ENCODE results near the gene AGBL4. TPM values are rescaled to one million over a fixed set of nuclear protein-coding genes. Genes with fewer than 3 reads are reported as not detected.

The AGBL4 gene
- total RNA-seq, 4 donors from 2014 or later = not detected

DNA sequence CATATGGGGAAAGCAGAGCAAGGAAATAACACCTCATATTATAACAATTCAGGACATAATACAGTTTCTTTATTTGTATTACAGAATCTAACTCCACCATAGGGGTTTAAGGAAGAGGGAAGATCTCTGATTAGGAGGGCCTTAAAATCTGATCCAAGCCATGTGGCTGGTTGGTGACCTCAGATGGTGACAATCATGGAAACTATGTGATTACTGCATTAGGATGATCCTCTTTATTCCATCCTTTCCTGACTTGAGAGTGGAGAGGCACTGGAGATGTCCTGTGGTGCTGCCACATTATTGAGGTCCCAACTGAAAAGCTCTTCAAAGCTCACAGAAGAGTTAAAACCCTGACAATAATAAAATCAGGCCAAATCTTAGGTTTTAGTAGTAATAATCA, 1078.9 kb downstream of the AGBL4 start:
- TF ChIP-seq, protein P1, sequence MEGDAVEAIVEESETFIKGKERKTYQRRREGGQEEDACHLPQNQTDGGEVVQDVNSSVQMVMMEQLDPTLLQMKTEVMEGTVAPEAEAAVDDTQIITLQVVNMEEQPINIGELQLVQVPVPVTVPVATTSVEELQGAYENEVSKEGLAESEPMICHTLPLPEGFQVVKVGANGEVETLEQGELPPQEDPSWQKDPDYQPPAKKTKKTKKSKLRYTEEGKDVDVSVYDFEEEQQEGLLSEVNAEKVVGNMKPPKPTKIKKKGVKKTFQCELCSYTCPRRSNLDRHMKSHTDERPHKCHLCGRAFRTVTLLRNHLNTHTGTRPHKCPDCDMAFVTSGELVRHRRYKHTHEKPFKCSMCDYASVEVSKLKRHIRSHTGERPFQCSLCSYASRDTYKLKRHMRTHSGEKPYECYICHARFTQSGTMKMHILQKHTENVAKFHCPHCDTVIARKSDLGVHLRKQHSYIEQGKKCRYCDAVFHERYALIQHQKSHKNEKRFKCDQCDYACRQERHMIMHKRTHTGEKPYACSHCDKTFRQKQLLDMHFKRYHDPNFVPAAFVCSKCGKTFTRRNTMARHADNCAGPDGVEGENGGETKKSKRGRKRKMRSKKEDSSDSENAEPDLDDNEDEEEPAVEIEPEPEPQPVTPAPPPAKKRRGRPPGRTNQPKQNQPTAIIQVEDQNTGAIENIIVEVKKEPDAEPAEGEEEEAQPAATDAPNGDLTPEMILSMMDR (IDR thresholded peaks at IDR 0.05) = no peak
- TF ChIP-seq POLR2A (IDR thresholded peaks at IDR 0.05) = no peak
- Histone ChIP-seq H3K4me3 (no peak overlapping the region), H3K36me3 (no peaks in the 10 kb centered on the region), H3K27me3 (peaks cover 0 to 2% (median 0%) of the 10 kb centered on the region in 4 donors), H3K9me3 (no peaks in the 10 kb centered on the region), H3K4me1 (no peaks in the 10 kb centered on the region), H3K27ac (no peak overlapping the region)
- intact Hi-C loops (cut with DNase I) = no loop called here
- DNase-seq = no peak

GRCh38 chr1:48943826-48944225, 1079.9 kb downstream of the AGBL4 start:
- no peaks in the 10 kb centered on the region for H3K4me1 ChIP-seq
- no peak overlapping the region for H3K4me3 ChIP-seq
- no peak overlapping the region for H3K27ac ChIP-seq
- intact Hi-C loops (cut with DNase I) = no loop called here
- no peak for DNase-seq
- WGBS, 2 donors = 52 to 61% methylated on average over 5 of the region's 5 CpGs
- TF ChIP-seq, protein P1 (IDR thresholded peaks at IDR 0.05) = no peak
- TF ChIP-seq POLR2A (IDR thresholded peaks at IDR 0.05) = no peak
- no peaks in the 10 kb centered on the region for H3K9me3 ChIP-seq
- H3K36me3 ChIP-seq = no peaks in the 10 kb centered on the region
- H3K27me3 ChIP-seq = peaks cover 0 to 6% (median 0%) of the 10 kb centered on the region in 4 donors

DNA sequence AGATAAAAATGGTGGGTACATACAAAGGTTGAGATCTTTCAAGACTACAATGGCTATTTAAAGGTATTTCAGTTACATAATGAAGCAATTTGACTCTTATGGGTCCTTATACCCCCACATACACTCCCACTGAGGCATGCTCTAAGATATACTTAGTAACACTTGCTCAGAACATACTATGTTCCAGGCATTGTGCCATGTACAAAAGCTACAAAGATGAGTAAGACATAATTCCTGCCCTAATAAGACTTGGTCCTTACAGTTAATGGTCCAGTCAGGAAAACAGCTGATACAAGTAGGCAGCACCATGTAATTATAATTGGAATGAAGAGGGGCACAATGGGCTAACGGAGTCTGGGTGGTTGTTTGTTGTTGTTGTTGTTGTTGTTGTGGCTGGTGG, 1080.4 kb downstream of the AGBL4 start:
- Histone ChIP-seq H3K36me3 (no peaks in the 10 kb centered on the region), H3K27me3 (peaks cover 0 to 6% (median 0%) of the 10 kb centered on the region in 4 donors), H3K4me3 (no peak overlapping the region), H3K4me1 (no peaks in the 10 kb centered on the region), H3K27ac (no peak overlapping the region), H3K9me3 (no peaks in the 10 kb centered on the region)
- WGBS, 2 donors = 69 to 87% methylated on average over 1 of the region's 1 CpG
- intact Hi-C loops (cut with DNase I) = no loop called here
- no peak for TF ChIP-seq POLR2A (IDR thresholded peaks at IDR 0.05)
- TF ChIP-seq, protein P1 (IDR thresholded peaks at IDR 0.05) = no peak
- no peak for DNase-seq

DNA sequence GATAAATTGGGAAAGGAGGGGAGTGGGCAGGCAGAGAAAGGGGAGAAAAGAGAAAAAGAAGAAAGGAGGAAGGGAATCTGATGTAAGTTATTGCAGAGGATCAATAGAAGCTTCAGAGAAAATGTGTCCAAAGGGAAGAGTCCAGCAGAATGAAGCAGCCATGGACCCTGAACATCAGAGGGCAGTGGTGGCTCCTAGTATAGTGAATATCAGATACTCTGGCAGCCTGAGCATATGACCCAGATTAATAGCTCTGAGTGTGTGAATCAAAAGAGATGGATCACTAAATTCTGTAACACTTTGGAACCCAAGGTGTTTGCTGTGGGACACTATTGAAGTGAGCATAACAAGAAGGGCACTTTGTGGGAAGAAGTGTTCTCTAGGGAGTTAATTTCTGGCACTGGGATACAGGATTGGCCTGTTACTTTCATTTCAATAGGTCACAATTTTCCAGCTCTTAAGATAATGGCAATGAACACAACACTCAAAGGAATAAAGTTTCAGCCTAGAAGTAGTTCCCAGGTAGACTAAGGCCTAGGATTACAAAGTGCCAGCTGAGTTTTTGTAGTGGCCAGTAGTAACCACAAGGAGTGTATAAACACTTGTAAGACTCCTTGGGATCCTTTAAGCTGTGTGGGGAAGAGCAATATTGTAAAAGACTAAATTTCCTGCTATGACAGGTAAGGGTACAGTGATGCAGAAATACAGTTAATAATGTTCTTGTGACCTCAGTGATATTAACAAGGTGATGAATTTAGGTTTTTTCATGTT, 1082.6 kb downstream of the AGBL4 start:
- H3K36me3 ChIP-seq = no peaks in the 10 kb centered on the region
- no peak for DNase-seq
- H3K9me3 ChIP-seq = no peaks in the 10 kb centered on the region
- H3K4me1 ChIP-seq = no peaks in the 10 kb centered on the region
- H3K4me3 ChIP-seq = no peak overlapping the region
- H3K27ac ChIP-seq = no peak overlapping the region
- intact Hi-C loops (cut with DNase I) = no loop called here
- peaks cover 0 to 6% (median 0%) of the 10 kb centered on the region in 4 donors for H3K27me3 ChIP-seq
- no peak for TF ChIP-seq POLR2A (IDR thresholded peaks at IDR 0.05)
- TF ChIP-seq, protein P1 (IDR thresholded peaks at IDR 0.05) = no peak

GRCh38 chr1:48940354-48940753, 1083.4 kb downstream of the AGBL4 start:
- Histone ChIP-seq H3K27ac (no peak overlapping the region), H3K9me3 (no peaks in the 10 kb centered on the region), H3K36me3 (no peaks in the 10 kb centered on the region), H3K27me3 (peaks cover 0 to 7% (median 0%) of the 10 kb centered on the region in 4 donors), H3K4me3 (no peak overlapping the region), H3K4me1 (no peaks in the 10 kb centered on the region)
- DNase-seq = no peak
- TF ChIP-seq POLR2A (IDR thresholded peaks at IDR 0.05) = no peak
- TF ChIP-seq, protein P1 (IDR thresholded peaks at IDR 0.05) = no peak
- intact Hi-C loops (cut with DNase I) = no loop called here
- 76 to 85% methylated on average over 2 of the region's 2 CpGs for WGBS, 2 donors
